ENCODE results near the gene RHBG.

- TF ChIP-seq POLR2AphosphoS5 (IDR thresholded peaks at IDR 0.05): no peak
- TF ChIP-seq CTCF (IDR thresholded peaks at IDR 0.05 in 8 of 11, conservative IDR thresholded peaks at IDR 0.05 in 3 of 11): no peak
- TF ChIP-seq POLR2A (IDR thresholded peaks at IDR 0.05): no peak
Measured at GRCh38 chr1:156358641-156359040, 10.4 kb upstream of the RHBG start.
